Mucosa of rectum (tissue), 2 donors: ENCODE data around the gene FMO2.

ENCODE experiments used
- H3K27ac ChIP-seq, 2 donors: one replicate each; pipeline ENCODE4 v1.7.0; 2013; ENCODE audit warnings: inconsistent platforms in 2 of 2, low read depth in 2 of 2, low read length in 2 of 2
- H3K27me3 ChIP-seq, 2 donors: one replicate each; pipeline ENCODE4 v1.7.0; 2013; ENCODE audit warnings: low read length in 2 of 2; ENCODE audit not compliant: control insufficient read depth in 2 of 2, insufficient read depth in 2 of 2
- H3K36me3 ChIP-seq, 2 donors: one replicate each; pipeline ENCODE4 v1.7.0; 2013; ENCODE audit warnings: low read length in 2 of 2; ENCODE audit not compliant: control insufficient read depth in 2 of 2, insufficient read depth in 2 of 2
- H3K4me1 ChIP-seq, 2 donors: one replicate each; pipeline ENCODE4 v1.7.0; 2013; ENCODE audit warnings: low read length in 2 of 2, mild to moderate bottlenecking in 1 of 2; ENCODE audit not compliant: control insufficient read depth in 2 of 2, insufficient read depth in 2 of 2
- H3K4me3 ChIP-seq, 2 donors: one replicate each; pipeline ENCODE4 v1.7.0; 2013; ENCODE audit warnings: low read length in 2 of 2
- H3K9ac ChIP-seq, 2 donors: one replicate each; pipeline ENCODE4 v1.7.0; 2013; ENCODE audit warnings: low read length in 2 of 2, low read depth in 1 of 2, mild to moderate bottlenecking in 1 of 2
- H3K9me3 ChIP-seq, 2 donors: one replicate each; pipeline ENCODE4 v1.7.0; 2013; ENCODE audit warnings: low read length in 2 of 2; ENCODE audit not compliant: control insufficient read depth in 2 of 2
- donor health status: healthy.
- donor health status: Normal muscosa, but diverticular disease.

The FMO2 gene

DNA sequence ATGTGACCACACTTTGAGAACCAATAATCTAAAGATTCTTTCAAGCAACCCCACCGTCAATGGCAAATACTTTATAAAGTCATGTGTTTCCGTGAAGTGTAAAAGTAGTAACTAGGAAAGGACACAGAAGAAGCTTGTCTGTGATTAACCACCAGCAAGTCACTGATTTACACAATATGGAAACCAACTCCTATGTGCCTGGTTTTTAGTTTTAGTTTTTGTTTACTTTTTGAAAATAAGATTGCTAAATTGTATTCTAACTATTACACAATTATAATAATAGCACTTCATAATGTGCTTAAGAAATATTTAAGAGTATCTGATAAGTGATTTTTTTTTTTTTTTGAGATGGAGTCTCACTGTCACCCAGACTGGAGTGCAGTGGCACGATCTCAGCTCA lies 13.0 kb downstream of the FMO2 start:
- Histone ChIP-seq H3K27me3 (no peaks in the 10 kb centered on the region), H3K36me3 (no peaks in the 10 kb centered on the region), H3K27ac (no peak overlapping the region), H3K4me1 (peaks cover 0 to 6% of the 10 kb centered on the region in 2 donors), H3K4me3 (no peak overlapping the region), H3K9me3 (no peaks in the 10 kb centered on the region), H3K9ac (no peak overlapping the region)

DNA sequence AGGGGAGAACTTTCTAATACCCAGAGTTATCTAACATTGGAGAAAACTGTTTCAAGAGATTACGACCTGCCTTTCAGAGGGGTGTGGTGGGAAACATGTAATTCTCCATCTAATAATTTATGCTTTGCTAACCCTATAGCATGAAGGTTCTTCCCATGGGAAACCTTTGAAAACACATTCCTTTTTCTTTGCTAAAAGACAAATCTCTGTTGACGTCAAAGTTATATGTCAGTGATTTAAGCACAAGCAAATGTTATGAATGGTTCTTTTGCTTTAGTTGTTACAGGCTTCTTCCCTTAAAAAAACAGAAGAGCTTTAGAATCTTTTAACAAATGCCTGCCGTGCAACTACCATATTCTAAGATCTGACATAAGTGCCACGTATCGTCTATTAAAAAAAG lies 19.2 kb downstream of the FMO2 start:
- no peaks in the 10 kb centered on the region for H3K36me3 ChIP-seq

DNA sequence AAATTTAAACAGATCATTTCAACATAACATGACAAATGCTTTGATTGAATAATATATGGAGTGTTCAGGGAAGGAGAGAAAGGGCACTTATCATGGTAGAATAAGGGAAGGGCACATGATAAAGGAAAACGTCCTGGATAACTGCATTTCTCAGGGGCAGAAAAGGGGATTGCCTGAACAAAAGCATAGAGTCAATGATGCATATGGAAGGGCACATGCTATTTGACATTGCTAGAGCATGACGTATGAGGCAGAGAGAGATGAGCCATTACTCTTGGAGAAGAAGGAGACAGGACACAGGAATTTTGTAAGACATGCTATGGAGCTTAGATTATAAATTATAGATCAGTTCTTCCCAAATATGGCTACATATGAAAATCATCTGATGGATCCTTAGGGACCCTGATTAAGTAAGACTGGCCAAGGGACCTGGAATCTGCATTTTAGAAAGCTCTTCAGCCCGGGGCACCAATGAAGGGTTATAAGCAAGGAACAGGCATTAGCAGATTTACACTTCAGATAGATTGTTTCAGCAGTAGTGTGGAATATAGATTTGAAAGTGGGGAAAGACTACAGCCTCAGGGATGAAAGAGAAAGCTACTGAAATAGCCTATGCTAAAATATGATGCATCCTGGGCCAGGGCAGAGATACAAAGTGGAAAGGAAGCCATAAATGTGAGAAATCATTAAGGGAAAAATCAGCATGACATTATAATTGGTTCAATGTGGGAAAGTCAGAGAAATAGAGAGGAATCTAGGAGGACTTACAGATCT lies 21.3 kb downstream of the FMO2 start:
- Histone ChIP-seq H3K9ac (no peak overlapping the region), H3K27me3 (no peaks in the 10 kb centered on the region), H3K9me3 (no peaks in the 10 kb centered on the region), H3K27ac (no peak overlapping the region), H3K36me3 (no peaks in the 10 kb centered on the region), H3K4me1 (peaks cover 0 to 6% of the 10 kb centered on the region in 2 donors), H3K4me3 (no peak overlapping the region)

More for the DNA sequence above, 19.2 kb downstream of the FMO2 start:
- Histone ChIP-seq H3K27ac (no peak overlapping the region), H3K27me3 (no peaks in the 10 kb centered on the region), H3K9me3 (no peaks in the 10 kb centered on the region), H3K4me1 (no peaks in the 10 kb centered on the region), H3K9ac (no peak overlapping the region), H3K4me3 (no peak overlapping the region)

DNA sequence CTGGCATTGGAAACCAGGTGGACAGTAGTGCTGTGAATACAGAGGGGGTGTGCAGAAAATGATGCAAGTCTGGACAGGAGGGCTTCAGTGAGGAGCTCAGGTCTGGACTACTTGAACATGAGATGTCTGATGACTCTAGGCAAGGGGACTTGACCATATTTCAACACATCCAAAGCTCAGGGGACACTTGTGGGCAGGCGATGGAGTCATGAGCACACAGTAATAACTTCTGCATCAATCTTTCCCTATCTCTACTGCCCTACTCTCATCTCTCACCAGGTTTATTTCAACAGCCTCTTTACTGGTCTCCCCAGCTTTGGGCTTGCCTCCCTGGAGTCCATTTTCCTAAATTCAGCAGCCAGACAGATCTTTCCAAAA lies 21.9 kb downstream of the FMO2 start:
- Histone ChIP-seq H3K9me3 (no peaks in the 10 kb centered on the region), H3K27me3 (no peaks in the 10 kb centered on the region), H3K9ac (no peak overlapping the region), H3K4me3 (no peak overlapping the region), H3K36me3 (no peaks in the 10 kb centered on the region), H3K4me1 (peaks cover 0 to 6% of the 10 kb centered on the region in 2 donors), H3K27ac (no peak overlapping the region)

DNA sequence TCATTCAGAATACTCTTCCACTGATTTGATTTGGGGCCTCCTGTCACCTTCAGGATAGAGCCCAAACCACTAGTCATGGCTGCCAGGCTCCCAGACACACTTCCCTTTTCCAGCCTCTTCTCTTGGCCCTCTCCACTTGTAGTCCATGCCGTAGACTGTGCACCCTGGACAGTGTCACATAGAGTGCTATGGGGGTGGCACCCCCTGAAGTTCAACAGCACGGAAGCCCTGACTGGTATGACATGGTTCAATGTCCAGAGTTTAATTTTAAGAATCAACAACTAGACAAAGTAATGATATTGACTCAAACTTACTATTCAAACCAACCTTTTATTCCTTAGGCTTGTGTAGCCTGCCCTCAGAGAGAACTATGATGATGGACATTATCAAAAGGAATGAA lies 22.3 kb downstream of the FMO2 start:
- Histone ChIP-seq H3K4me1 (peaks cover 0 to 6% of the 10 kb centered on the region in 2 donors), H3K9me3 (no peaks in the 10 kb centered on the region), H3K36me3 (no peaks in the 10 kb centered on the region), H3K27me3 (no peaks in the 10 kb centered on the region), H3K9ac (no peak overlapping the region), H3K27ac (no peak overlapping the region), H3K4me3 (no peak overlapping the region)

DNA sequence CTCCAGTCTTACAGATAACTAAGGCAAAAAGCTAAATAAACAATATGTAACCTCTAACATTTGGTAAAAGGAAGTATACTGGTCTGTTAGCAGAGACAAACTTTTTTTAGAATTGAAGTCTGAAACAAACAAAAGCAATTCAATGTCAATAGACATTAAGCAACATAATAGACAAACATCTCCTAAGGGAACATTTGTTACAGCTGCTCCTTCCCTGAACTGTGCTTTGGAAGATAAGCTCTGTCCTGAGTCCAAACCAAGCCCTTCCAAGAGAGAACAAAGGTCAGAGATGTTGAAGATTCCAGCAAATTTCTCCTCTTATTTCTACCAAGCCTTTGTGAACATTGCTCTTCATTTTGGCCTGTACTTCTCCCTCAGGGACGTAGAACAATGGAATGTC lies 25.3 kb downstream of the FMO2 start:
- H3K4me3 ChIP-seq, result no peak overlapping the region
- peaks cover 0 to 6% of the 10 kb centered on the region in 2 donors for H3K4me1 ChIP-seq
- peak overlapping the region in 1 of 2 donors; percentile 21 for H3K27ac ChIP-seq
- no peaks in the 10 kb centered on the region for H3K36me3 ChIP-seq
- H3K9me3 ChIP-seq, result no peaks in the 10 kb centered on the region
- H3K27me3 ChIP-seq, result no peaks in the 10 kb centered on the region
- H3K9ac ChIP-seq, result no peak overlapping the region

DNA sequence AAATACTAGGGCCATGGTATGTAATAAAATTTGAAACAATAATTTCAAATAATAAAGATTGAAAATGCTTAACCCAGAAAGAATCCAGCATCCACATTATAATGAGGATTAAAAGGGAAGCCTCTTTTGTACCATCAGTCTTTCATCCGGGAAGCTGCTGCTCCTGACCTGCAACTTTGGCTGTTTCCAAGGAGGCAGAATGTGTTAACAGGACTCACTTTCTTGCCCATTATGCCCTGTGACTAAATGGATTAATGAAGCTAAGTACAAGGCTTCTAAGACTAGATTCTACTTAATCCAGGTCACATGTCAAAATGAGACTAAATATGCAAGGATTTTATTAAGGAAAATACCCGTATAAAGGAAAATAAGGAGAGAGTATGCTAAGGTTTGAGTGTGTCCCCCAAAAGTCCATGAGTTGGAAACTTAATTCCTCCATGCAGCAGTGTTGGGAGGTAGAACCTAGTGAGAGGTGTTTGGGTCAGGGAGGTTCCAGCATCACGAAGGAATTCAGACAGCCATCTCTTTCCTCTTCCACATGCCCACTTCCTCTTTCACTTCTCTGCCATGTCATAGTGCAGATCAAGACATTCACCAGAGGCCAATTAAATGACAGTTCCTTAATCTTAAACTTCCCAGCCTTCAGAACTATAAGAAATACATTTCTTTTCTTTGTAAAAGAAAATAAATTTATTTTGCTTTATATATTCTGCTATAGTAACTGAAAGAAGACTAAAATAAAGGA lies 27.7 kb downstream of the FMO2 start:
- Histone ChIP-seq H3K36me3 (no peaks in the 10 kb centered on the region), H3K9ac (no peak overlapping the region), H3K4me3 (no peak overlapping the region), H3K9me3 (no peaks in the 10 kb centered on the region), H3K27ac (no peak overlapping the region), H3K4me1 (peaks cover 0 to 6% of the 10 kb centered on the region in 2 donors), H3K27me3 (no peaks in the 10 kb centered on the region)

DNA sequence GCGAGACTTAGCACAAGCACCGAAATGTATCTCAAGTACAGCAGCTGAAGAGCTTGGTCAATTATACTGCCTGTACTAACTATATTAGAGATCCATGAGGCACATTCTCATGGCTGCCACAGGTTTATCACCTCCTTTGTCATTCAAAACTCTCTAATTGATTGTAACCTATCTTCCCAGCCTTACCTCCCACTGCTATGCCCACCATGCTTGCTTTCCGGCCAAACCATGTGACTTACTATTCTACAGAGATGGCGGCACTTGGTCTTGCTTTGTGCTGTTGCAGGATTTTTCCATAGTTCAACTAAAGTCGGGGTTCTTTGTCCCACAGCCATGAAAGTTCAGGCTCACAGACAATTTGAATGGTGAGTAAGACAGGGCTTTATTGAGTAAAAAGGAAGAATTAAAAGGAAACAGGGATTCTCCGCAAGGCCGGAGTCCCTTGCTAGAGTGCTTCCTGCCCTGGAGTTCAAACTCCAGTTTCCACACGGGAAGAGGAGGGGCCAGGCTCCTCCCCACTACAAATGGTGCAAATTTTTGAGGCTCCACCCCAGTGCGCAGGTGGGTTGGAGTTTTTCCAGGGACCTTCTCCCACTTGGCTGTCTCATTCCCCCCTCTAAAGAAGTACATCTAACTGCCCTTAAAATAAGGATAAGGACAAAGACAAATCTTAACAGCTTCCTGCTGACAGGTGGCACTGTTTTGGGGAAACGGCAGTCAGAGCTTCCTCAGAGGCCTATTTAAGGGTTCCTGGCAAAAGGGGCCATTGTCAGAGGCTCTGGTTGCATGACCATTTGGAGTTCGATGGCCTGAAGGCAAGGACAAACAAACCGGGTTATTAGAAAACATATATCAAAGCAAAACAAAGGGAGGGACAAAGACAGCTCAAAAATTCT lies 28.7 kb downstream of the FMO2 start:
- Histone ChIP-seq H3K36me3 (no peaks in the 10 kb centered on the region), H3K27ac (no peak overlapping the region), H3K4me3 (no peak overlapping the region), H3K9me3 (no peaks in the 10 kb centered on the region), H3K4me1 (peaks cover 0 to 9% of the 10 kb centered on the region in 2 donors), H3K9ac (no peak overlapping the region), H3K27me3 (no peaks in the 10 kb centered on the region)

DNA sequence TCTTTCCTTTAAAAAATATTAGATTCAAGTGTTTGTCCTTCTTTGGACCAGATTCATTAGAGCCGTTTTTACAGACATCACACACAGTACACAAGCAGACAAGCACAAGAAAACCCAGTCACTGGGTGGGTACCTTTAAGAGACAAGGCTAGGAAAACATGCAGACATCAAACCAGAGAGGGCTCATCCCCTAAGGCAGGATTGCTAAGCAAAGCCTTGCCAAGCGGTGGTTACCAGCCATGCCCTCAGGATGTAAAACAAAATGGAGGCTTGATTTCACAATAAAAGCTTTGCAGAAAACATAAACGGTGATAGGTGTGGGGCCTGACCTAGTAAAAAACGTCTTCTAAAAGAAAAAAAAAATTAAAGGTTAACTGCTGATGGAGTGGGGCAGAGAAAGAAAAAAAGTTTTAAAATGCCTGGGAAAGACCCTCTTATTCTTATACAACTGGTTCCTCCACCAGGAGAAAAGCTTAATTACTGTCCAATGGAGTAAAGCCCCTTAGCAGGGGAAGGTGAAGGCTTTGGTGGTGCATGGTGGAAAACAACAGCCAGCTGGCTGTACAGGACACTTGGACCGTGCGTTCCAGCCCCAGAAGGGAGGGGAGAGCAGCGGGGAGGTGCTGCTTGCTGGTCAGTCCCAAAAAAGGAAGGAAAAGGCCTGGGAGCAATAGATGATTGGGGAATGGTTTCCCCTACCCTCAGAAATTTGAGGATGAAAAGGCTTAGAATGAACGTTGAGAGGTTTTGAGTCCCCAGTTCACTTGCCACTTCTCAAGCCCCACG lies 32.8 kb downstream of the FMO2 start:
- Histone ChIP-seq H3K9ac (no peak overlapping the region), H3K27me3 (no peaks in the 10 kb centered on the region), H3K27ac (no peak overlapping the region), H3K36me3 (no peaks in the 10 kb centered on the region), H3K4me1 (peaks cover 0 to 5% of the 10 kb centered on the region in 2 donors), H3K9me3 (no peaks in the 10 kb centered on the region), H3K4me3 (no peak overlapping the region)
